Nucleus accumbens (tissue), 56 donors: ENCODE data around the gene IFI35.
"Not testable (repeated sequence)": the region's sequence is repeated elsewhere in the genome, so short reads cannot be mapped to it uniquely, and the experiment has no call there.

Experiments used
- DNase-seq, 56 donors: peaks; one replicate each; lab custom pipeline; 2025; lab: John Stamatoyannopoulos, UW

IFI35 gene

GRCh38 chr17:42997390-42997983, 9.1 kb upstream of the IFI35 start:
- no peak for DNase-seq

DNA sequence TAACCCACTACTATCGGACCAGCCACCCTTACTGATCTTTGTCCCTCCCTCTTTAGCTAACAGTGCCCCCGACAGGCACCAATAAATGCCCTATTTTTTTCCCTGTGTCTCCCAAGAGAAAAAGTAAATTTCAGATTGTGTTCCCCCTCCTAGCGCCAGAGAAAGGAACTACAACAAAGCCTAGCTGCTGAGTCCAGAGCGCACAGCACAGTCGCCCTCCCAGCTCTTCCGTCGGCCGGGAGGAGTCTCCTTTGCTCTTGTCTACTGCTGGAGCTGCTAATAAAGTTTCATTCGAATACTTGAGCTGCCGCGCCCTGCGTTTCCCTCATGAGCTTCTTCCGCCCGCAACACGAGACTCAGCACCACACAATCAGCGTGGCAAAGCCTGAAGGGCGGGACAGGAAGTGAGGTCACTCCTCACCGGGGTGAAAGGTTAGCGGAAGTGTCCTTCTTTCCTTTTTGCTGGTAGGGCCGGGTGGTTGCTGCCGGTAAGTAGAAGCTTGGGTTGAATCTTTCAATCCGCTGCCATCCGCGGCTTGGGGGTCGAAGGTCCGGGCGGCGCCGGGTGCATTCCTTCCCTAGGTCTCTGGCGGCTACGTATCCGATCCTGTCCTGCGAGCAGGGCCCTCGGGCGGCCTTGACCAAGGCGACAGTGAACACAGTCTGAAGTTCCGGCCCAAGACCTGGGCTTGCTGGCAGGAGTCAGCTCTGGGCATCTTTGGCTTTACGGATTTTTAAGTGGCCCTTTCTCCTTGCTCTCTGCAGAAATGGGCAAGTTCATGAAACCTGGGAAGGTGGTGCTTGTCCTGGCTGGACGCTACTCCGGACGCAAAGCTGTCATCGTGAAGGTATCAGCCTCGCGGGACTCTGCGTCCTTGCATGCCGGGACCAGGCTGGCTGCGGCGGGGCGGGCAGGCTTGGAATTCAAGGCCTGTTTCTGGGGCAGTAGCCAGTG, 8.3 kb upstream of the IFI35 start, which contains the start of gene RPL27:
Gene RPL27, plus strand, starts transcription at position 436 of the 955 bp plus-strand sequence. Its CDS starts 332 bp downstream, at position 768.
- DNase-seq, result peak; percentile 82 to 100 (median 98)

GRCh38 chr17:42999003-42999525, 7.5 kb upstream of the IFI35 start:
- no peak for DNase-seq

GRCh38 chr17:43000894-43001293, 5.7 kb upstream of the IFI35 start:
- not testable (repeated sequence) for DNase-seq

- no peak for DNase-seq
These were observed 2.9 kb upstream of the IFI35 start for GRCh38 chr17:43003542-43004172.

DNA sequence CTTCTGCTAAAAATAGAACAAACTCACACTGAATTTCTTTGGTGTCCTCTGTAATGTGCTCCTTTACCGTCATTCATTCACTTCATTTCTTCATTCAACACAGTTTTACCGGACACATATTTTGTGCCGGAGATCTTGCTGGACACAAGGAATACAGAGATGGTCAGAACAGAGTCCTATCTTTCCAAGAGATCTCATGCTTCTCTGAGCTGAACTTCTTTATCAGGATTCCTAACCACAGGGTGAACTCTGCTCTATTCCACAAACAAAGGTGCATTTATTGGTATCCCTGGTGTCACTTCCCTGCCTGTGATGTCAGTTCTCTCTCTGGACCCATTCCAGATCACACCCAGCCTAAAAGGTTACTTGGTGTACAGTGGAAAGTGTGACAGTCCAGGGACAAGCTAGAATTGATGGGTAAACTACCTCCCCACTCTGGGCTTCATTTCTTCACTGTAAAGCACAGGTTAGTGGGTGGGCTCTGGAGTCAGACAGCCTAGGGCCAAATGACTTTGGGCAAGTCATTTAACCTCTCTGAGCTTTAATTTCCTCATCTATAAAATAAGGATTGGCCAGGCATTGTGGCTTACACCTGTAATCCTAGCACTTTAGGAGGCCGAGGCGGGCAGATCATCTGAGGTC, 4.2 kb downstream of the IFI35 start:
- DNase-seq, result no peak

GRCh38 chr17:43011728-43012472, 5.3 kb downstream of the IFI35 start:
- no peak for DNase-seq

DNA sequence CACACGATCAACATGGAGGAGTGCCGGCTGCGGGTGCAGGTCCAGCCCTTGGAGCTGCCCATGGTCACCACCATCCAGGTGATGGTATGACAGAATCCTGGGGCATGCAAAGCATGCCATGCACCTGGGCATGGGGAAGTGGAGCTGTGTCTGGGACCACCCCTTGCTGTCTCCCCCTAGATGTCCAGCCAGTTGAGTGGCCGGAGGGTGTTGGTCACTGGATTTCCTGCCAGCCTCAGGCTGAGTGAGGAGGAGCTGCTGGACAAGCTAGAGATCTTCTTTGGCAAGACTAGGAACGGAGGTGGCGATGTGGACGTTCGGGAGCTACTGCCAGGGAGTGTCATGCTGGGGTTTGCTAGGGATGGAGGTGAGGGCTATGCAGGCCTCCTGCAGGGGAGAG, 6.7 kb downstream of the IFI35 start:
- DNase-seq, result no peak

GRCh38 chr17:43014020-43014648, 7.5 kb downstream of the IFI35 start:
- no peak for DNase-seq

- DNase-seq, result peak in 13 of 56 donors; percentile 12 to 58 (median 23)
These were observed 8.3 kb downstream of the IFI35 start for GRCh38 chr17:43014649-43015542.

DNA sequence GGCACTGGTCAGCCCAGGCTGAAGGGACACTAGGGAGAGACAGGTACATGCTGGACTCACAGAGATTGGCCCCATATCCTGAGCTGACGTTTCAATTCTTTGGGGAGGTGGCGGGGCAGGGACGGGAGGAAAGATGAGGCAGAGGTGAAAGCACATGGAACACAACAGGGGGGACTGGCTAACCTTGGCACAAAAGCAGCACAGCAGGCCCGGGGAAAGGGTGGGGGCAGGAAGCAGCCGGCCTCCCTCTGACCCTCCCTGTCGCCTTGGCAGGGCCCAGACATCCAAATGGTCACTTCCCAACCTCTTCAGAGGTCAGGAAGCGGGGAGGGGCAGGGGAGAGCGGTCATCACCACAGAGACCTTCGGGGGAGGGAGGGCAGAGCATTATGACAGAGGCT, 9.0 kb downstream of the IFI35 start:
- no peak for DNase-seq

DNA sequence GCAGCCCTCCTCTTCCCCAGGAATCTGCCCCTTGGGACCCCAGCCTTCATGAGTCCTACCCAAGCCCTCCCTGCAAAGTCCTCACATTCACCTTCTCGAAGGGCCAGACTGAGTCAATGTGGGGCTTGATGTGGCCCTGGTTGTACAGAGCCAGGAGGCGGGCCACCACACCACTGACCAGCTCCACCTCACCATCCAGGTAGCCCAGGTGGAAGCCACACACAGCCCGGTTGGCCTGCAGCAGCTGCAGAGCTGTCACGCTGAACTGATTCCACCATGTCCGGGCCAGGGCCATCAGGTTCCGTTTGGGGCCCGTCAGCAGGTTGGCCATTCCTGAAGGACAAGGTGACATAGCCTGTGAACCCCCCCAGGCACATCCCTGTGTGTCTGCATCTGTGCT, 9.6 kb downstream of the IFI35 start:
- DNase-seq, result no peak

DNA sequence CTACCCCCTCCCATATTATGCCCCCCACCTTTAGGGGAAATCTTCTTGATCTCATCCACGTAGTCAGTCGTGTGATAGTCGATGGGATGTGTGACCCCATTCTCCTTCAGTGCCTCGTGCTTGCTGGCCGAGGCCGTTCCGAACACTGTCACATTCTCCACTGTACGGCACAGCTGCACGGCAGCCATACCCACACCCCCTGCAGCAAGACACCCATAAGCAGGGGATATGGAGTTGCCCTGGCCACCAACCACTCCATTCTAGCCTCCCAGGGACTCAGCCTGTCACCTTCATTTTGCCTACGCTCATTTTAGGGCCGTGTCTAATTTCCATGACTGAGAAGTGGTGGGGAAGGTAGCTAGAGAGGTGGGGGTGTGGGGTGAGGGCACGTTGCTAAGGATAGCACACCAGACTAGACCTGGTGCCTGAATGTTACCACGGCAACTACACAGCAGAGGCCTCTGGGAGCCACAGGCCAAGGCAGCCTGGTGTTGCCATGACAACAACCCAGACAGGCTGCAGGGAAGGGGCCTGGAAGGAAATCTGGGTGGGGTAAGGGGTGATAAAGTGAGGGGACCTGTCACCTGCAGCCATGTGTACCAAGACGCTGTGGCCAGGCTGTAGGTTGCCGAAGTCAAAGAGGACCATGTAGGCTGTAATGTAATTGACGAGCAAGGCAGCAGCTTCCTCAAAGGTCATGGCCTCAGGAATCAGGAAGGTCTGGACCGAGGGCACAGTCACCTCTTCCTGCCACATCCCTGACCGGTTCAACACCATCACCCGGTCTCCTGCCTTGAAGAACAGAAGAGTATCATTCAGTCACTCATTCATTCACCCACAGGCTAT, 11.6 kb downstream of the IFI35 start:
- peak in 44 of 56 donors; percentile 6 to 81 (median 41) for DNase-seq

GRCh38 chr17:43018932-43019331, 12.3 kb downstream of the IFI35 start:
- DNase-seq, result no peak

- no peak for DNase-seq
These were observed 12.8 kb downstream of the IFI35 start for GRCh38 chr17:43019418-43019817.

- DNase-seq, result peak in 2 of 56 donors; percentile 10 to 30
These were observed 13.5 kb downstream of the IFI35 start for GRCh38 chr17:43020030-43020621.
